Keratinocyte (primary cell): ENCODE measurements around the gene FEN1. TPM values are rescaled to one million over a fixed set of nuclear protein-coding genes. Genes with fewer than 3 reads are reported as not detected.

Experiments
- DNase-seq: peaks from one replicate; pipeline ENCODE4 v3.0.0-alpha.2; 2011; ENCODE audit warnings: low read depth, missing footprints, low spot score
- FAIRE-seq: peaks from 2 replicates; lab custom pipeline; 2011; peaks lifted over from hg19 to GRCh38; lab: Jason Lieb, UNC
- H2AFZ ChIP-seq: 2 replicates; pipeline ENCODE4 v1.6.0; 2012; ENCODE audit warnings: low read length, control low read depth, inconsistent platforms; ENCODE audit not compliant: control insufficient read depth
- H3K27ac ChIP-seq: 2 replicates; pipeline ENCODE4 v1.5.1; 2011; ENCODE audit warnings: low read length; ENCODE audit not compliant: control insufficient read depth, insufficient read depth
- H3K27me3 ChIP-seq: 3 replicates; pipeline ENCODE4 v1.6.0; 2011; ENCODE audit warnings: low read length; ENCODE audit not compliant: control insufficient read depth, insufficient read depth; ENCODE audit errors: extremely low read depth
- H3K36me3 ChIP-seq, 2 experiments: 2 replicates in 1 of 2; 3 replicates in 1 of 2; pipeline ENCODE4 v1.5.1; 2011; ENCODE audit warnings: low read length in 2 of 2, mild to moderate bottlenecking in 1 of 2; ENCODE audit not compliant: control insufficient read depth in 2 of 2, insufficient read depth in 2 of 2; ENCODE audit errors: extremely low read depth in 1 of 2
- H3K4me1 ChIP-seq: 3 replicates; pipeline ENCODE4 v1.5.1; 2011; ENCODE audit warnings: low read length; ENCODE audit not compliant: control insufficient read depth, insufficient read depth; ENCODE audit errors: extremely low read depth
- H3K4me2 ChIP-seq: 3 replicates; pipeline ENCODE4 v1.6.0; 2011; ENCODE audit warnings: low read depth, low read length; ENCODE audit not compliant: control insufficient read depth, insufficient read depth; ENCODE audit errors: extremely low read depth
- H3K4me3 ChIP-seq, 3 experiments: fragments of 200-600 bp in 1 of 3; sonication (generic) in 1 of 3; 2 replicates in 2 of 3; 3 replicates in 1 of 3; pipeline ENCODE4 v1.5.1; 2011 to 2016; ENCODE audit warnings: low read length in 3 of 3, mild to moderate bottlenecking in 3 of 3, control low read depth in 2 of 3, inconsistent platforms in 1 of 3, low read depth in 1 of 3, mixed read lengths in 1 of 3, mixed run types in 1 of 3, moderate library complexity in 1 of 3; ENCODE audit not compliant: control insufficient read depth in 2 of 3, insufficient read depth in 2 of 3; ENCODE audit errors: extremely low read depth in 1 of 3
- H3K79me2 ChIP-seq: 2 replicates; pipeline ENCODE4 v1.6.0; 2012; ENCODE audit warnings: low read length; ENCODE audit not compliant: control insufficient read depth, insufficient read depth
- H3K9ac ChIP-seq: 3 replicates; pipeline ENCODE4 v1.6.0; 2011; ENCODE audit warnings: low read length; ENCODE audit not compliant: control insufficient read depth, insufficient read depth; ENCODE audit errors: extremely low read depth
- H3K9me1 ChIP-seq: 3 replicates; pipeline ENCODE4 v1.6.0; 2011; ENCODE audit warnings: low read length; ENCODE audit not compliant: control insufficient read depth, insufficient read depth; ENCODE audit errors: extremely low read depth
- H3K9me3 ChIP-seq: 2 replicates; pipeline ENCODE4 v1.5.1; 2012; ENCODE audit warnings: low read depth, low read length; ENCODE audit not compliant: control insufficient read depth
- H4K20me1 ChIP-seq: 3 replicates; pipeline ENCODE4 v1.6.0; 2011; ENCODE audit warnings: low read length; ENCODE audit not compliant: control insufficient read depth, insufficient read depth; ENCODE audit errors: extremely low read depth
- CTCF ChIP-seq, 3 experiments: IDR thresholded peaks in 1 of 3; conservative IDR thresholded peaks in 1 of 3; optimal IDR thresholded peaks in 1 of 3; 2 replicates in 2 of 3; 3 replicates in 1 of 3; pipeline versions ENCODE3 to v1.5.1; 2011; ENCODE audit warnings: low read length in 3 of 3, mild to moderate bottlenecking in 3 of 3, moderate library complexity in 2 of 3, control low read depth in 1 of 3, inconsistent platforms in 1 of 3; ENCODE audit not compliant: insufficient read depth in 2 of 3; ENCODE audit errors: extremely low read depth in 1 of 3
- EZH2 ChIP-seq: IDR thresholded peaks from one replicate; pipeline ENCODE4 v1.6.1; 2012; ENCODE audit warnings: inconsistent platforms, mild to moderate bottlenecking, low read length, moderate library complexity
- dilution Hi-C: fragments of 300-500 bp; cut with MboI; formaldehyde crosslinking; loops from one replicate; pipeline ENCODE4 v1.7.0; 2020; ENCODE audit warnings: low sequenced_read_pairs; ENCODE audit not compliant: extremely low pct_ligation_motif_present
- polyA plus RNA-seq, 5 experiments: library from polyadenylated mRNA; depleted of rRNA in 3 of 5; stranded (reverse) in 3 of 5; stranded (forward) in 1 of 5; unstranded in 1 of 5; fragments of >200 nt; gene quantifications; 1 replicate in 1 of 5; 2 replicates in 3 of 5; 3 replicates in 1 of 5; pipeline versions ENCODE4 v1.2.1 to v1.2.3, GENCODE V29; 2011 to 2012; ENCODE audit warnings: missing spikeins in 2 of 5, low read depth in 1 of 5, low replicate concordance in 1 of 5

The FEN1 gene
- polyA plus RNA-seq, 1 donor (not counting 4 experiments of a cell fraction or from before 2014, with no cell fraction given), result 26.7 TPM

GRCh38 chr11:61811831-61812230, 19.1 kb downstream of the FEN1 start:
- FAIRE-seq, result no peak
- dilution Hi-C loops, result no loop called here

GRCh38 chr11:61812736-61813411, 20.2 kb downstream of the FEN1 start:
- no peak for DNase-seq
- Histone ChIP-seq H3K27me3 (no peaks in the 10 kb centered on the region), H2AFZ (no peak overlapping the region), H3K4me3 (no peak overlapping the region), H3K36me3 (peaks cover 2 to 12% of the 10 kb centered on the region in 2 experiments), H3K4me2 (no peak overlapping the region), H3K9me3 (no peaks in the 10 kb centered on the region), H3K4me1 (peaks cover 21% of the 10 kb centered on the region), H3K79me2 (no peaks in the 10 kb centered on the region), H3K9ac (no peak overlapping the region), H3K27ac (no peak overlapping the region), H3K9me1 (no peaks in the 10 kb centered on the region), H4K20me1 (no peaks in the 10 kb centered on the region)
- dilution Hi-C loops, result no loop called here
- no peak for FAIRE-seq
- no peak for TF ChIP-seq EZH2
- no peak for TF ChIP-seq CTCF (optimal IDR thresholded peaks at IDR 0.05 in 1 of 3, IDR thresholded peaks at IDR 0.05 in 1 of 3, conservative IDR thresholded peaks at IDR 0.05 in 1 of 3; ENCODE audit: extremely low read depth in 1 of 3, insufficient read depth in 2 of 3, low read length in 3 of 3)

More at GRCh38 chr11:61811831-61812230, 19.1 kb downstream of the FEN1 start:
- Histone ChIP-seq H3K4me3 (no peak overlapping the region), H3K27ac (no peak overlapping the region), H4K20me1 (no peaks in the 10 kb centered on the region), H2AFZ (no peak overlapping the region), H3K27me3 (no peaks in the 10 kb centered on the region), H3K4me1 (peaks cover 17% of the 10 kb centered on the region), H3K4me2 (no peak overlapping the region), H3K36me3 (peaks cover 2 to 12% of the 10 kb centered on the region in 2 experiments), H3K79me2 (no peaks in the 10 kb centered on the region), H3K9me3 (no peaks in the 10 kb centered on the region), H3K9ac (no peak overlapping the region), H3K9me1 (no peaks in the 10 kb centered on the region)
- TF ChIP-seq CTCF (optimal IDR thresholded peaks at IDR 0.05 in 1 of 3, IDR thresholded peaks at IDR 0.05 in 1 of 3, conservative IDR thresholded peaks at IDR 0.05 in 1 of 3; ENCODE audit: extremely low read depth in 1 of 3, insufficient read depth in 2 of 3, low read length in 3 of 3), result no peak
- TF ChIP-seq EZH2, result no peak
- DNase-seq, result no peak
